Cardiac fibroblast (primary cell): ENCODE measurements around the gene BARHL2.

ENCODE experiments used
- DNase-seq, 2 donors: peaks; one replicate each; pipeline versions ENCODE4 v3.0.0 to v3.0.0-alpha.2; 2010; ENCODE audit warnings: low read depth in 2 of 2
- H3K4me3 ChIP-seq, 2 donors: replicated peaks in 1 of 2; 1 replicate in 1 of 2; 2 replicates in 1 of 2; pipeline ENCODE4 v1.5.1; 2011; ENCODE audit warnings: low read depth in 2 of 2, low read length in 2 of 2, mild to moderate bottlenecking in 2 of 2, moderate library complexity in 1 of 2
- TF ChIP-seq, protein P1 (sequence below): IDR thresholded peaks from one replicate; pipeline ENCODE4 v1.5.1; 2011; ENCODE audit warnings: low read depth, mild to moderate bottlenecking, low read length, inconsistent platforms

BARHL2 gene

DNA sequence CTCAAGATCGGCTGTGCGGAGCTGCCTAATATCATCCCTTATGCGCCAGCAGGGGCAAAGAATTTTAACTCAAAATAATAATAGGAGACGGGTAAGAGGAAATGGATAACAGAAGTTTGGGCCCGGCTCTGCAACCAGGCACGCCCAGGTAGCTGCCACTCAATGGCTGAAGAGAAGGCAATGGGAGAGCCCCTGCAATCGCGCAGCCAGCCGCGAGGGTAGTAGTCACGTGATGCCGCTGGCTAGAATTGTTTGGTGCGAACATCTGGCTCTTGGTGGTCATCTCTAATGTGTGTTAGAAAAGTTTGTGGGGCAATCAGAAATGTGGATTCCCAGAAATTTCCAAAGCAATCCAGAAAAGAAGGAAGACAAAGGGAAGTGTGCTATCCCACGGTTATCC lies 12.3 kb downstream of the BARHL2 start:
- no peak for DNase-seq

GRCh38 chr1:90694846-90695245 lies 22.3 kb downstream of the BARHL2 start:
- no peak overlapping the region for H3K4me3 ChIP-seq
- DNase-seq = no peak
- TF ChIP-seq, protein P1, sequence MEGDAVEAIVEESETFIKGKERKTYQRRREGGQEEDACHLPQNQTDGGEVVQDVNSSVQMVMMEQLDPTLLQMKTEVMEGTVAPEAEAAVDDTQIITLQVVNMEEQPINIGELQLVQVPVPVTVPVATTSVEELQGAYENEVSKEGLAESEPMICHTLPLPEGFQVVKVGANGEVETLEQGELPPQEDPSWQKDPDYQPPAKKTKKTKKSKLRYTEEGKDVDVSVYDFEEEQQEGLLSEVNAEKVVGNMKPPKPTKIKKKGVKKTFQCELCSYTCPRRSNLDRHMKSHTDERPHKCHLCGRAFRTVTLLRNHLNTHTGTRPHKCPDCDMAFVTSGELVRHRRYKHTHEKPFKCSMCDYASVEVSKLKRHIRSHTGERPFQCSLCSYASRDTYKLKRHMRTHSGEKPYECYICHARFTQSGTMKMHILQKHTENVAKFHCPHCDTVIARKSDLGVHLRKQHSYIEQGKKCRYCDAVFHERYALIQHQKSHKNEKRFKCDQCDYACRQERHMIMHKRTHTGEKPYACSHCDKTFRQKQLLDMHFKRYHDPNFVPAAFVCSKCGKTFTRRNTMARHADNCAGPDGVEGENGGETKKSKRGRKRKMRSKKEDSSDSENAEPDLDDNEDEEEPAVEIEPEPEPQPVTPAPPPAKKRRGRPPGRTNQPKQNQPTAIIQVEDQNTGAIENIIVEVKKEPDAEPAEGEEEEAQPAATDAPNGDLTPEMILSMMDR = no peak

More for the DNA sequence above, 12.3 kb downstream of the BARHL2 start:
- TF ChIP-seq, protein P1 = no peak
- no peak overlapping the region for H3K4me3 ChIP-seq

DNA sequence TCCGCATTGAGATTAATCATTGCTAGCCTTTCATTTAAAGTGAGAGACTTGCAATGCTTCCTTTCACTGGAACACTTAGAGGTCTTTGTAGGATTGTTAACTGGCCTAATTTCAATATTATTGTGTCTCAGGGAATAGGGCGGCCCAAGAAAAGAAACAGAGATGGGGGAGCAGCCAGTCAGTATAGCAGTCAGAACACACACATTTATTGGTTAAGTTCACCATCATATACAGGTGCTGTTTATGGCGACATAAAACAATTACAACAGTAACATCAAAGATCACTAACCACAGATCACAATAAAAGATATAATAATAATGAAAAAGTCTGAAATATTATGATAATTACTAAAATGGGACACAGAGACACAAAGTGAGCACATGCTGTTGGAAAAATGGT lies 29.4 kb downstream of the BARHL2 start:
- no peak overlapping the region for H3K4me3 ChIP-seq
- TF ChIP-seq, protein P1 = no peak
- DNase-seq = no peak

GRCh38 chr1:90675161-90675847 lies 41.8 kb downstream of the BARHL2 start:
- H3K4me3 ChIP-seq = no peak overlapping the region
- TF ChIP-seq, protein P1 = no peak
- no peak for DNase-seq

DNA sequence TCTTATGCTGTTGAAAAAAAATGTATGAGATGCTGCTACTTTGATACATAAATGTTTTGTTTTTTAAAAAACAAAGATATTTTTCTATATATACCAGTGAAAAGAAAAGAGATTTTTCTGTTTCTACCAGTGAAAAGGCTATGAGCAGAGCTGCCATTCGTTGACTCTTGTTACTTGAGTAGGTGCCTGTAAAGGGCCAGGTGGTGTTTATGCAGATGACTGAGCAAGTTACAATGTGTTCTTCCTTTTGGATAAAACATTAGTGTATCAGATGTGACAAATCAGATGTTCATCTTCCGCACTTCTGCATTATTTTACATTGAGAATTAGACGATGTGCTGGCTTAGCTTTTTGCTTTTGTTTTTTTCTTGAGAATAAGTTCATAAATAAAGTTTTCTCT lies 45.4 kb downstream of the BARHL2 start:
- no peak overlapping the region for H3K4me3 ChIP-seq
- DNase-seq = no peak
- TF ChIP-seq, protein P1 = no peak

- DNase-seq = no peak
- TF ChIP-seq, protein P1 = no peak
- H3K4me3 ChIP-seq = no peak overlapping the region
Measured at GRCh38 chr1:90671251-90671650, 45.9 kb downstream of the BARHL2 start.
